ENCODE measurements around the gene PDGFB. TPM values are rescaled to one million over a fixed set of nuclear protein-coding genes. Genes with fewer than 3 reads are reported as not detected.

Gene PDGFB
- total and polyA plus RNA-seq, 8 donors: 16.0 to 28.2 (median 23.3) TPM

DNA sequence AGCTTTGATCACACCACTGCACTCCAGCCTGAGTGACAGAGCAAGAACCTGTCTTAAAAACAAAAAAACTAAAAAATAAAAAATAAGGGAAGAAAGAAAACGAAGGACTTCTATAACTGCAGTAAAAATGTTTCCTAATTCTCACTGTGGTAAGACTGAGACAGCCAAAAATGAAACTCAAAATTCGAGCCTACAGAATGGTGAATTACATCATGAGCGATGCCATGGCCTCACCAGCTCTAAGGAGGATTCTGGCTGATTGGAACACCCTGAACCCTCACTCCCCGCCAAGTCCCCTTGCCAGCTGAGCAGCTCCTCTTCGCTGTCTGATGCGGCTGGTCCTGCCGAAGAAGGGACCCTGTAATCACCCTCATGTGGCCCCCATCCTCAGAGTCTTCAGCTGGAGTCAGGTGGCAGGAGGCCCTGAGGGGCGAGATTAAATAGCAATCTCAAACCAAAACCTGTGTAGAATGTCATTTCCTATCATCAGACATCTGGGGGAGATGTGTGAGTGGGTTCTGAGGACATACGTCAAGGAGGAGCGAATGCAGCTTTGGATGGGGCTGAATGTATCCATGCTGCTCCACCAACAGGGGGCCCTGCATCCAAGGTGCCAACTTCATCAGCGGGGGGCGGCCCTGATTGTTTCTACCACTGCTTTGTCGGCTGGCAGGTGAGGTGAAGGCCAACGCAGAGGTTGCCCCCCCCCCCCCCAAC, 29.2 kb downstream of the PDGFB start:
- H3K36me3 ChIP-seq: no peaks in the 10 kb centered on the region
- DNase-seq: peak in 1 of 4 donors; percentile 20
- ATAC-seq: no peak
- H3K4me3 ChIP-seq: no peak overlapping the region
- H3K27ac ChIP-seq: no peak overlapping the region
- no peaks in the 10 kb centered on the region for H3K9me3 ChIP-seq
- peaks cover 0 to 19% of the 10 kb centered on the region in 2 donors for H3K27me3 ChIP-seq
- no peaks in the 10 kb centered on the region for H3K4me1 ChIP-seq
- intact Hi-C loops (cut with DNase I): no loop called here
- peak in 1 of 2 donors; percentile 23 for TF ChIP-seq CTCF (IDR thresholded peaks at IDR 0.05)

- Histone ChIP-seq H3K27ac (no peak overlapping the region), H3K4me3 (no peak overlapping the region), H3K27me3 (peaks cover 0 to 19% of the 10 kb centered on the region in 2 donors), H3K36me3 (no peaks in the 10 kb centered on the region), H3K9me3 (no peaks in the 10 kb centered on the region), H3K4me1 (no peaks in the 10 kb centered on the region)
- no peak for DNase-seq
- intact Hi-C loops (cut with DNase I): no loop called here
- ATAC-seq: peak; percentile 46
- TF ChIP-seq CTCF (IDR thresholded peaks at IDR 0.05): no peak
Observed at GRCh38 chr22:39215070-39215396, 29.7 kb downstream of the PDGFB start.

GRCh38 chr22:39214383-39215069, 30.3 kb downstream of the PDGFB start:
- H3K4me1 ChIP-seq: no peaks in the 10 kb centered on the region
- no peak for TF ChIP-seq CTCF (IDR thresholded peaks at IDR 0.05)
- ATAC-seq (peak; percentile 93), DNase-seq (peak in 1 of 4 donors; percentile 34)
- H3K27me3 ChIP-seq: peaks cover 0 to 19% of the 10 kb centered on the region in 2 donors
- H3K27ac ChIP-seq: no peak overlapping the region
- no peaks in the 10 kb centered on the region for H3K9me3 ChIP-seq
- no peaks in the 10 kb centered on the region for H3K36me3 ChIP-seq
- intact Hi-C loops (cut with DNase I): no loop called here
- H3K4me3 ChIP-seq: no peak overlapping the region

DNA sequence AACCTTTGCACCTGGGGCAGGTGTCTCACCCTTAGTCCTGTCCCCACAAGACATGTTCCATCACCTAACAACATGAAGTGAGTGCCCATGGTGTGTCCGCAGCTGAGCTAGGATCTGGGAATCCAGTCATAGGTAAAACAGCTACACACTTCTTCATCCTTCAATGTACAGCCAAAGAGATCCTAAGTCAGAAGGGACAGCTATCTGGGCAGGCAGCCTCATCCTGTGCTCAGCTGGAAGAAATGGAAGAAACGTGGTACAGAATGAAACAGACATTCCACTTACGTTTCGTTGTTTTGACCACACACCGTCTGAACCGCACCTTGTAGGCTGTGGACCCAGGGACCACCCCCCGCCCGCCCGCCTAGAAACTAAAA, 30.8 kb downstream of the PDGFB start:
- intact Hi-C loops (cut with DNase I): no loop called here
- Histone ChIP-seq H3K27me3 (peaks cover 0 to 19% of the 10 kb centered on the region in 2 donors), H3K4me1 (no peaks in the 10 kb centered on the region), H3K4me3 (no peak overlapping the region), H3K9me3 (no peaks in the 10 kb centered on the region), H3K36me3 (no peaks in the 10 kb centered on the region), H3K27ac (no peak overlapping the region)
- no peak for TF ChIP-seq CTCF (IDR thresholded peaks at IDR 0.05)
- ATAC-seq (no peak), DNase-seq (no peak)

- H3K27ac ChIP-seq: no peak overlapping the region
- no peaks in the 10 kb centered on the region for H3K9me3 ChIP-seq
- ATAC-seq: no peak
- TF ChIP-seq CTCF (IDR thresholded peaks at IDR 0.05): no peak
- no peaks in the 10 kb centered on the region for H3K4me1 ChIP-seq
- intact Hi-C loops (cut with DNase I): no loop called here
- DNase-seq: peak in 1 of 4 donors; percentile 13
- H3K27me3 ChIP-seq: peaks cover 0 to 19% of the 10 kb centered on the region in 2 donors
- H3K36me3 ChIP-seq: no peaks in the 10 kb centered on the region
- H3K4me3 ChIP-seq: no peak overlapping the region
Observed at GRCh38 chr22:39212721-39213376, 31.9 kb downstream of the PDGFB start.
